ENCODE results near the gene SCGB1C2.

DNA sequence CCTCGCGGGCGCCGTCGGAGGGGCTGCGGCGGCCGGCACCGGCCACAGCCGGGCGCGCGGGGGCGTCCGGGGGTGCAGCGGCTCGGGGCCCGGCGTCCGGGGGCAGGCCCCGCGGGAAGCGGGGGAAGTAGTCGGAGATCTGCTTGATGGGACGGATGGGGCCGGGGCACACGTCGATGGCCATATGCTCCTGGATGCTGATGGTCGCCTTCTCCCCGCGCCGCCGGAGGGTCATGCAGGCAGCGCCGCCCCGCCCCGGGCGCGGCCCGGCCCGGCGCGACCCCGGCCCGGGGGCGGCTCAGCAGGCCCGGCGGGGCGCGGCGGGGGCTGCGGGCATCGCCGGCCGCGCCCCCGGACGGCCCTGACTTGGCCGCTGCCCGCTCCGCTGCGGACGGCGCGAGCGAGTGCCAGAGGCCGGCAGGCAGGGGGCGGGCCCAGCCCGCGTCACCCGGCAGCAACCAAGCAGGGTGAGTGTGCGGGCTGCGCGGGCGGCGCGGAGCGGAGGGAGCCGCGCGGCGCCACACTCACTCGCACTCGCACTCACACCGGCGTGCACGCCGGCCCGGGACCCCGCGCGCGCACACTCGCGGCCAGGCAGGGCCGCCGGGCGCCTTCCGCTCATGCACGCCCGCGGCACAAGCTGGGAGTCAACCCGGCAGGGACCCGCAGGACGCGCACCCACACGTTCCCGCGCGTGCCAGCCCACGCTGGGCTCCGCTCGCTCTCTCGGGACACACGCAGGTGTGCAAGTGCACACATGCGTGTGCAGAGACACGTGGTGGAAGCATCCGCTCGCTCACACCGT is 44.1 kb downstream of the SCGB1C2 start, which contains the start of gene DOC2B:
- TF ChIP-seq CTCF (IDR thresholded peaks at IDR 0.05) (peak in 1 of 3 experiments; percentile 16), POLR2A (IDR thresholded peaks at IDR 0.05) (no peak)
